SU-DHL-6 (cell line): ENCODE results near the gene IFITM2.

ENCODE experiments used
- EZH2phosphoT487 ChIP-seq: fragments of 200-600 bp; sonication (generic), shearing (Covaris generic); conservative IDR thresholded peaks from 2 replicates; pipeline ENCODE4 v1.6.1; 2018; ENCODE audit warnings: mild to moderate bottlenecking, antibody characterized with exemption, low read length, moderate library complexity, mixed read lengths
- TF ChIP-seq, protein P1 (sequence below): fragments of 200-600 bp; sonication (generic); IDR thresholded peaks from one replicate; pipeline ENCODE4 v1.5.1; 2017; ENCODE audit warnings: antibody characterized with exemption, mild to moderate bottlenecking, low read length, moderate library complexity; ENCODE audit not compliant: insufficient read depth, poor library complexity, severe bottlenecking

DNA sequence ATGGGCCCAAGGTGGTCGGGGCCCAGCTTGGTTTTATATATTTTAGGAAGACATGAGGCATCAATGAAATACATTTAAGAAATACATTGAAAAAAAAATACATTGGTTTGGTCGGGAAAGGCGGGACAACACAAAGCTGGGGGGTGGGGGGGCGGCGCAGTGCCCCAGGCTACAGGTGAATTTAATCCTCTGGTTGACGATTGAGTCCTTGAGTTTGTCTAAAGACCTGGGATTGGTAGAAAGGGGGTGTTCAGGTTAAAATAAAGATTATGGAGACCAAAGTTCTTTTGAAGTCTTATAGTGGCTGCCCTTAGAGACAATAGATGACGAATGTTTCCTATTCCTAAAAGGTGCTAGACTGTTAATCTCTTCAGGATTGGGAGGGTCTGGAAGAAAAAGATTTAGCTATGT, 9.3 kb downstream of the IFITM2 start:
- TF ChIP-seq, protein P1, sequence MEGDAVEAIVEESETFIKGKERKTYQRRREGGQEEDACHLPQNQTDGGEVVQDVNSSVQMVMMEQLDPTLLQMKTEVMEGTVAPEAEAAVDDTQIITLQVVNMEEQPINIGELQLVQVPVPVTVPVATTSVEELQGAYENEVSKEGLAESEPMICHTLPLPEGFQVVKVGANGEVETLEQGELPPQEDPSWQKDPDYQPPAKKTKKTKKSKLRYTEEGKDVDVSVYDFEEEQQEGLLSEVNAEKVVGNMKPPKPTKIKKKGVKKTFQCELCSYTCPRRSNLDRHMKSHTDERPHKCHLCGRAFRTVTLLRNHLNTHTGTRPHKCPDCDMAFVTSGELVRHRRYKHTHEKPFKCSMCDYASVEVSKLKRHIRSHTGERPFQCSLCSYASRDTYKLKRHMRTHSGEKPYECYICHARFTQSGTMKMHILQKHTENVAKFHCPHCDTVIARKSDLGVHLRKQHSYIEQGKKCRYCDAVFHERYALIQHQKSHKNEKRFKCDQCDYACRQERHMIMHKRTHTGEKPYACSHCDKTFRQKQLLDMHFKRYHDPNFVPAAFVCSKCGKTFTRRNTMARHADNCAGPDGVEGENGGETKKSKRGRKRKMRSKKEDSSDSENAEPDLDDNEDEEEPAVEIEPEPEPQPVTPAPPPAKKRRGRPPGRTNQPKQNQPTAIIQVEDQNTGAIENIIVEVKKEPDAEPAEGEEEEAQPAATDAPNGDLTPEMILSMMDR: no peak
- TF ChIP-seq EZH2phosphoT487: no peak
